Type B pancreatic cell (in vitro differentiated cells): ENCODE data around the gene MBOAT7. TPM values are rescaled to one million over a fixed set of nuclear protein-coding genes. Genes with fewer than 3 reads are reported as not detected.

ENCODE experiments used
- DNase-seq: peaks from one replicate; pipeline ENCODE4 v3.0.0; 2021; ENCODE audit warnings: mixed read lengths; ENCODE audit not compliant: unreplicated experiment; ENCODE audit errors: extremely low spot score
- H3K27ac Mint-ChIP-seq: 2 replicates; pipeline ENCODE4 v1.8.0; 2021; ENCODE audit warnings: mild to moderate bottlenecking, mixed read lengths
- H3K27me3 Mint-ChIP-seq: 2 replicates; pipeline ENCODE4 v1.8.0; 2021; ENCODE audit warnings: mixed read lengths
- H3K36me3 Mint-ChIP-seq: 2 replicates; pipeline ENCODE4 v1.8.0; 2021; ENCODE audit warnings: mixed read lengths
- H3K4me1 Mint-ChIP-seq: one replicate; pipeline ENCODE4 v1.8.0; 2021; ENCODE audit warnings: mixed read lengths; ENCODE audit not compliant: unreplicated experiment
- H3K4me3 Mint-ChIP-seq: 2 replicates; pipeline ENCODE4 v1.8.0; 2021; ENCODE audit warnings: mild to moderate bottlenecking, mixed read lengths
- H3K9me3 Mint-ChIP-seq: 2 replicates; pipeline ENCODE4 v1.8.0; 2021; ENCODE audit warnings: mixed read lengths
- CTCF ChIP-seq: fragments of 200-600 bp; sonication (generic); conservative IDR thresholded peaks from 2 replicates; pipeline ENCODE4 v1.5.0; 2021; ENCODE audit warnings: antibody characterized with exemption, mild to moderate bottlenecking
- total RNA-seq: library from RNA; stranded (reverse); gene quantifications from 2 replicates; pipeline ENCODE4 v1.2.1, GENCODE V29; 2021; ENCODE audit warnings: low replicate concordance

MBOAT7 gene
- total RNA-seq, 1 donor from 2014 or later: 73.3 TPM

GRCh38 chr19:54142166-54142780, 47.1 kb downstream of the MBOAT7 start:
- TF ChIP-seq CTCF: no peak
- DNase-seq: no peak
- Mint-ChIP-seq H3K4me3 (peak overlapping the region; percentile 63), H3K27me3 (no peaks in the 10 kb centered on the region), H3K27ac (peak overlapping the region; percentile 62), H3K4me1 (peaks cover 8% of the 10 kb centered on the region), H3K9me3 (no peaks in the 10 kb centered on the region), H3K36me3 (peaks cover 9% of the 10 kb centered on the region)

GRCh38 chr19:54141356-54141755, 48.0 kb downstream of the MBOAT7 start:
- TF ChIP-seq CTCF: no peak
- Mint-ChIP-seq H3K27me3 (no peaks in the 10 kb centered on the region), H3K27ac (no peak overlapping the region), H3K36me3 (peaks cover 4% of the 10 kb centered on the region), H3K4me3 (peak overlapping the region; percentile 63), H3K4me1 (peaks cover 9% of the 10 kb centered on the region), H3K9me3 (no peaks in the 10 kb centered on the region)
- no peak for DNase-seq

GRCh38 chr19:54138489-54139256, 50.7 kb downstream of the MBOAT7 start:
- Mint-ChIP-seq H3K27me3 (peaks cover 5% of the 10 kb centered on the region), H3K27ac (peak overlapping the region; percentile 95), H3K4me3 (peak overlapping the region; percentile 92), H3K9me3 (no peaks in the 10 kb centered on the region), H3K36me3 (peaks cover 3% of the 10 kb centered on the region), H3K4me1 (peaks cover 16% of the 10 kb centered on the region)
- TF ChIP-seq CTCF: no peak
- no peak for DNase-seq

- TF ChIP-seq CTCF: peak; percentile 48
- Mint-ChIP-seq H3K4me3 (peak within 1 kb of the TSS; percentile 95), H3K36me3 (peaks cover 3% of the 10 kb centered on the region), H3K4me1 (peaks cover 16% of the 10 kb centered on the region), H3K27me3 (peaks cover 5% of the 10 kb centered on the region), H3K9me3 (no peaks in the 10 kb centered on the region), H3K27ac (peak within 1 kb of the TSS; percentile 95)
- DNase-seq: no peak
Measured at GRCh38 chr19:54137699-54138488, 51.5 kb downstream of the MBOAT7 start, which contains the start of gene CNOT3. CNOT3 (plus strand) TSS chr19:54137762; CDS start chr19:54142979, 5,217 bp downstream.

- Mint-ChIP-seq H3K36me3 (peaks cover 3% of the 10 kb centered on the region), H3K27ac (peak overlapping the region; percentile 89), H3K4me3 (peak overlapping the region; percentile 95), H3K9me3 (no peaks in the 10 kb centered on the region), H3K27me3 (peaks cover 5% of the 10 kb centered on the region), H3K4me1 (peaks cover 16% of the 10 kb centered on the region)
- no peak for TF ChIP-seq CTCF
- DNase-seq: peak; percentile 99
Measured at GRCh38 chr19:54136864-54137698, 52.3 kb downstream of the MBOAT7 start.
